ENCODE data around the gene MGLL.

The MGLL gene

DNA sequence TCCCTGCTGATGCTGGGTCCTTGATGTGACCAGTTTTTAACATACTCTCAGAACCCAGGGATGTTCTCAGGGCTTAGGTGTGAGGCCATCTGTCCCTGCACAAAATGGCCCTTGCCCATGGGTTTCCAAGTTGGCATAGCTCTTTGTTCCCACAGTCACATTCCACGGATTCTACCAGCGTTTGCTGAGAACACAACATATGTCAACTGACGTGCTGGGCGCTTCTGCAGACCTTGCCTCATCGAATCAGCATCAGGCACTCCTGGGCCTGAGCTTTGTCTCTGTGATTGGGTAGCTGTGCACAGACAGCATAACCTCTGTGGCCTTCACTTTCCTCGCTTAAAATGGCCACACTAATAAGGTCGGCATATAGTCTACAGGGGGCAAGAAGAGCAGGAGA is 69.0 kb downstream of the MGLL start:
- ATAC-seq = no peak

DNA sequence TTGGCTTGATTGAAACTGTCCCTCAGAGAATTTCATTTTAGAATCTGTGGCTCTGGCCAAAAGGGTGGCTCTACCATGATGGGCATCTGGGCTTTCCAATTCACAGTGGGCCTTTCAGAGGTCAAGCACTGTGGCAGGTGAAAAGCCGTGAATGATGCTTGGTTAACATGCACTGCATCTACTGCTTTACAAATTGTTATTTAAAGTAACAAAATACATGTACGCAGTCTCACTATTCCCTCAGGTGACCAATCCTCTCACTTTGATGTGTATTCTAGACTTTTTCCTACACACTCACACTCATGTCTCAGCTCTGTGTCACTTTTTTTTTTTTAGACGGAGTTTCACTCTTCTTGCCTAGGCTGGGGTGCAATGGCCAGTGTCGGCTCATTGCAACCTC is 70.5 kb downstream of the MGLL start:
- ATAC-seq = no peak

DNA sequence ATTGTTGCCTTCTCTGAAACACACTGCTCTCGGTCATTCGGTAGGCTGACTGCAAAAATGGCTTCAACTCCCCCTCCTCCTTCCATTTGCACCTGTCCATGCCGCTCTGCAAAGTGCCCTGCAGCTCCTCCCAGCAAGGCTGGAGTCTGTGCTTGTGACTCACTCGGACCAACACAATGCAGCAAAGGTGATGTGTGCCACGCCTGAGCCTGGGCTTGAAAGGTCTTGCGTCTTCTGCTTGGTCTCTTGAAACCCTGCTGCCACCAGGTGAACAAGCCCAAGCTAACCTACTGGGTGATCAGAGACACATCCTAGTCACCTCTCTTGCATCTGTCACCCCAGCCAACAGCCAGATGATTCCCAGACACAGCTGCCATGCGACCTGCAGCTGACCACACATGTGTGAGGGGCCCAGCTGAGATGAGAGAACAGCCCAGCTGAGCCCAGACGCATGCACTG is 71.1 kb downstream of the MGLL start:
- no peak for ATAC-seq

DNA sequence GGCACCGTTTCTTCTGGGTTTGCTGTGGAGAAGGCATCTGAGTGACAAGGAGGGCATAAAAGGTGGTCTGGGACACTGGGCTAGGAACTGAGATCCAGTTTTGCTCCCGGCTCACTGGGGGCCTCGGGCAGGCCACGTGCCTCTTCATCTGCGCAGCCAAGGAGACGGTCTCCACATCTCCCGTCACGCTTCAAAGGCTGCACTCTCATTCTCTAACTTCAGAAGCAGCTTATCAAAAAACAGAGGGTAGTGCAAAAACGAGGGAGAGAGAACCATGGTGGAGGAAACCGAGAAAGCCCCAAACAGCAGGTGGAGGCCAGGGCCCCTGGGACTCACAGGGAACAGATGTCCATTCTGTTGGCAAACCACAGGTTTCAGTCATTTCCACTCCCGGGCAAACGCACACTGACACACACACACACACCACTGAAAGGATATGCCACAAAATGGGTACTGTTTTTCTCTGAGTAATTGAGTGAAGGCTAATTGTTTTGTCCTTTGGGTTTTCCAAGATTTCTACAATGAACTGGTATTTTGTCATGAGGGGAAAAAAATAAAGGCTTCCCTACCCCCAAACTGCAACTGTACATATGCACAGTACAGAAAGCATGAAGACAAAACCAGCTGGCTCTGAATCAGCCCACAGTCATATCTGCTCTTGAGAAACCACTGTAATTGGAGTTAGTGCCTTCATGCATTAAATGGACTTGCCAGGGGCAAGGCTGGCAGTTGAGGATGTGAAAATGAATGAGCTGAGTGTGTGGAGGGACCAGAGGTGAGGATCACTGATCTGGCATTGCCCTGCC is 71.9 kb downstream of the MGLL start:
- peak; percentile 44 to 56 for ATAC-seq

DNA sequence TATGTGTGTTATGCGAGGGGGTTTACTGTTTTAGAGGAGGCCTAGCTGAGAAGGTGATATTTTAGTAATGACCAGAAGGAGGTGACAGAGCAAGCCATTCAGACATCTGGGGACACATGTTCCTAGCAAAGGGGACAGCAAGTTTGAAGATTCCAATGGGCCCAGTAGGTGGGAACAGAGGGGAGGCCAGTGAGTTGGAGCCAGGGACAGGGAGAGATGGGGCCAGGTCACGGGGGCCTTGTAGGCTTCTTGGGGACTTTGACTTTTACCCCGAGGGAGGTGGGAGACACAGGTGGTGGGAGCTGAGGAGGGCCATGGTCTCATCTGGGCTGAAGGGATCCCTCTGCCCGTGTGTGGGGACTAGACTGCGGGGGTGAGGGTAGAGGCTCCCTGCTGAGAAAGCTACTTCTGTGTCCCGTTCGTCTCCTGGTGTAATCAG is 72.5 kb downstream of the MGLL start:
- no peak for ATAC-seq

DNA sequence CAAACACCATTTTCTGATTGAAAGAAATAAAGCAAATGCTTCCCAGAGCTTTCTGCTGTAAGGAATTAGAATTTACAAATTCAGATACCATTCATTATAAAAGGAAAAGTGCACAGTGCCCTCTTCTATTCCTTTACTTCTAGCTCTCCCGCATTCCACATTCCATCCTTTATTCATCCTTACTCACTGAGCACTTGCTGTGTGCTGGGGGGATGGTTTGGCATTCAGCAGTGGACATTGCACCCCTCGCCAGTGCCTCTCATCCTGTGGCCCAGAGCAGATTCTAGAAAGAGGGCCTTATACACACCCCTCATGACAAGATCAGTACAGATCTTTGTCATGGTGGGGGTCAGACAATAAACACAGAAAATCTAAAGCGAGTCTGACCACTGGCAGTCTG is 73.0 kb downstream of the MGLL start:
- no peak for ATAC-seq

DNA sequence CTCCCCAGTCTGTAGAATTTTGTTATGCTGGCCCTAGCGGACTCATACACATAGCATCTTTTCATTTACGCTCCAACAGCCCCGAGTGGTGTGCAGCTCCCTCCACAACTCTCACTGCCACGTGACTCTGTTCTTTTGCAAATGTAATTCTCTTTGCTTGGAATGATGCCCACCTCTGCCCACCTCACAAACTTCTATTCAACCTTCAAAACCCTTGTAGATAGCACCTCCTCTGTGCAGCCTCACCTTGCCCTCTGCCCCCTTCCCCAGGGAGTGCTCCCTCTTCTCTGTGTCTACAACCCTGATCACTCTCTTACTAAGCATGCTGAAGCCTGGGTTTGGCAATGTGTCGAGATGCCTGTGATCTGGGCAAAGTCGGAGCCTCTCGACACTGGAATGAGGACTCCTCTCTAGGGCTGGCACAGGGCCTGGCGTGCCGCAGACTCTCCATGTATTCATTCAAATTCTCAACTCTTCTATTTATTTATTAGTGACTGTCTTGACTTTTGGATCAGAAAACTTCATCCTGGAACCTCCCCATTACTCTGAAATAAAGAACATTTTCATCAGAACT is 73.5 kb downstream of the MGLL start:
- ATAC-seq = no peak

DNA sequence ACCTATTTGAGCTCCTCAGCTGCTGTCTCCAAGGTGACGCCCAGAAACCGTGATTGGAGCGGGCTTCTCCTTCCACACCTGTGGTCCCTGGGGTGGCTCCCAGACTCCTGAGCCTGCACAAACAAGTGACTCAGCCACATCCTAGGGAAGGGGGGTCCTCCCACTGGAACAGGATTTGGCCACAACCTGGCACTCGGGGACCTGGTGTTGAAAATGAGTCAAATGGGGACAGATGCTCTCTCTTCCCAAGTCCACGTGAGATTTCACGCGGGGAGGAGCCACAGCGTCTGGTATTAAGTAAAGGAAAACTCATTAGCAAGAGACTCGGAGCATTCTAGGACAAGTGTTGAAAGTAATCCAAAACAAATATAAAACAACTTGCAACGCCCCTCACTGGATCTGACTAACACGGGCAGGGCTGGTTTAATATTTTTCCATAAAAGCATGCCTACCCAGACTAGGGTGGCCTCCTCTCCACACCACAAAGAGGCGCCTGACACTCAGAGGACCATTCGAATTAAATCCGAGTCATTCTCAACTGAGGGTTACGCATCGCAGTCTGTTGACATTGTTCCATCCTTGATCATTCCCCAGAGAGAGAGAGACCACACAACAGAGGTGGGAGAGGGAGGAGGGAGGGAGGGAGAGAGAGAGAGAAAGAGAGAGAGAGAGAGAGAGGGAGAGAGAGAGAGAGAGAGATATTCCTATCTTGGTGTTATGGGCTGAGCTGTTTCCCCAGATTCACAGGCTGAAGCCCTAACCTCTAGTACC is 74.4 kb downstream of the MGLL start:
- no peak for ATAC-seq

DNA sequence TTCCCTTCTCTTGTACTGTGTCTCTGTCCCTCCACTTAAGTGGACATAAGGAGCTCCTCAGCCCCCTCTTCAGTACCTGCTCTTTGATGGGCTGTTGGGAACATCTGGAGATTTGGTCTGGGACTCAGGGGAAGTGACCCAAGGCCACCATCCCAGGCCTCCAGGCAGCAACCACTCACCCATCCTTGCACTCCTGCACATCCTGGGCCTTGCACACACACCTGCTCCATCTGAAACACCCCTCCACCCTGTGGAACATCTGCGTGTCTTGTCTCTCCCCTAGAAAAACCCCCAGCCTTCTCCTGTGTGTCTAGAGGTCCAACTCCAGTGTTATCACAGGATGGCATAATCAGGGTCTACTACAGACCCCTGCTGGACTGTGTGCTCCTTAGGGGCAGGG is 75.2 kb downstream of the MGLL start:
- no peak for ATAC-seq

DNA sequence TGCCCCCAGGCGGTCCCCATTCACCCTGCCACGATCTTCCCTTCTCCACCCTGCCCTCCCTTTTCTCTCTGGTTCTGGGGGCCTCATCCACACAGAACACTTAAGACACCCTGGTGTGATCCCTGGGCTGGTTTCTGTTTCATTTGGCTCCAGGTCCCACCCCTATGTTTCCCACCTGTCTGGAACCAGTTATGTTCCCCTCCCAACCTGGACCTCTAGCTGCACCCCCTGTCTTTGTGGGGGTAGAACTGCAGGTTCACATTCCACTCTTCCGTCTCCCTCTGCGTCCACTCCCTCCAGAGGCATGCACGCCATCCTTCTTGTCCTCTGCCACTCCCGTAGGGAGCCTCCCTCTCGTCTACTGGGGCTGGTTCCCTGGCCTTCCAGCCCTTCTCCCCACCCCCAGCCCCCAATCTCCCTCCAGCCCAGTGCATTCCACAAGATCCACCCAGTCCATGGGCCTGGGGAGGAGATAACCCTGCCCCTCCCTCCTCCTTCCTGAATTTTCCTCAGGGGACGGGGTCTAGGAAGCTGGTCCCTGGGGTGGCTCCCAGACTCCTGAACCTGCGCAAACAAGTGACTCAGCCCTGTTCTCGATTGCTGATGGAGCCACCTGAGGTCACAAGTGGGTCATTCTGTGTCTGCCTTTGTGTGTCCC is 75.8 kb downstream of the MGLL start:
- ATAC-seq = no peak

DNA sequence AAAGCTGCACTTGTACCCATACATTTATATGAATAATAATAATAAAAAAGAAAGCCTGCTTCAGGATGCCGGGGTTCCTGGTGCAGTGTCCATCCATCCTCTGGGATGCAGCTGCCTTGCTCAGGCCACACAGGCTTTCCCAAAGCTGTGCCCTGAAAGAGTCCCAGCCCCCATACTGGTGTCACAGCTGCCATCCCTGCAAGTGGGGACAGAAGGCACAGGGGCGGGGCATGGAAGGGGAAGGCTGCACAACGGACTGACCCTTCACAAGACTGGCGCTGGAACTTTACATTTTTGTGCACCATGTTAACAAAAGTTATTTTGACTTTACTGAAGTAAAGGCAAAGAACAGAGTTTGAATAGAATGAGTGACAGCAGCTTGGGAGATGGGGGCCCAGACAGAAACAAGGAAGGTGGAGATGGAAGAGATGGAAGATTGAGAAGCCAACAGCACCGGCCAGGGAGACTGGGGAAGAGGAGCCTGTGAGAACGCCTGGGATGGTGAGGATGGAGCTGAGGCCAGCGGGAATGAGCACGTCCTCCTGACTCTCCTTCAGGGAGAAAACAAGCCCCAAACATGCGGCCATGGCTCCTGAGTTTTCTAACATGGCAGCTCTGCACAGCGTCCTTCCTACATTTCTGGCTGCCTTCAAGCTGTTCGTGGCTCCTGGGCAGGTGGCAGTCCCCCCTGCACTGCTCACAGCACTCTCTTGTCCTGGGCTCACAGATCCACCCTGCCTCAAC is 76.5 kb downstream of the MGLL start:
- no peak for ATAC-seq

DNA sequence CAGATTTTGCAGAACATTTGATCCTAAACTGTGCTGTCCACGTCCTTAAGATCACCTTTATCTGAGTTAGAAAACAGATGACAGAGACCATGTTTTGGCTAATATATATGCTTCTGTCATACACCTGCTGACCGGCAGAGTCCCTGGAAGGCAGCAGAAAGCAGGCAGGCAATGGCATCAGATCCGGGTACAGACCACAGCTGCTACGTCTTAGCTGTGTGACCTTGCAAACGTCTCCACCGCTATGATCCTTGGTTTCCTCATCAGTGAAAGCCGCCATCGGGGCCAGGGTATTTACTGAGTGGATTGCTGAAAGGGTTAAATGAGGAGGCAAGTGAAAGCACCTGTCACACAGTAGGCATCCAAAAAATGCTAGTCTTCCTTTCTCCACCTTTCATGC is 77.4 kb downstream of the MGLL start:
- no peak for ATAC-seq

DNA sequence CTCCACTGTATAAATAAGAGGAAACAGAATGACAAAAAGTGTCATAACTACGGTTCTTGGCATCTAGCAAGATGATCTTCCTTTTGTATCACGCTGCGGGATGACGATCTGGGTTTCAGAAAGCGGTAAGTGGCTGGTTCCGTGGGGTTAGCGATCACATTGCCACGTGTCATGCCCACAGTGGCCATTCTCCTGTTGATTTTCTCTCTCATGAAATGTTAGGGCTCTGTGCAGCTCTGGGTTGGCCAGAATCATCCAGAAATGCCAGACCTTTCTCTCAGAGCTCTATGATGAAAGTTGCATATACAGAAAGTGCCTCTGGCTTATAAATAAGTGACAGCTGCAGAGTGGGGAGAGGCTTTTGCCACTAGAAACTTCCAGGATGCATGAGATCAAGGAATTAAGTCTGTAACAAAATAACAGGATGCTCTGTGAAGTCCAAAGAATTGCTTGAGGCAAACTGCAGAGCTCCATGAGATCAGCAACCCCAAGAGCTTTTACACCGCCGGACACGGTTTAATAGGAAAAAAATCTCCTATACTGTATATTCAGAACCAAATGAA is 78.0 kb downstream of the MGLL start:
- no peak for ATAC-seq

DNA sequence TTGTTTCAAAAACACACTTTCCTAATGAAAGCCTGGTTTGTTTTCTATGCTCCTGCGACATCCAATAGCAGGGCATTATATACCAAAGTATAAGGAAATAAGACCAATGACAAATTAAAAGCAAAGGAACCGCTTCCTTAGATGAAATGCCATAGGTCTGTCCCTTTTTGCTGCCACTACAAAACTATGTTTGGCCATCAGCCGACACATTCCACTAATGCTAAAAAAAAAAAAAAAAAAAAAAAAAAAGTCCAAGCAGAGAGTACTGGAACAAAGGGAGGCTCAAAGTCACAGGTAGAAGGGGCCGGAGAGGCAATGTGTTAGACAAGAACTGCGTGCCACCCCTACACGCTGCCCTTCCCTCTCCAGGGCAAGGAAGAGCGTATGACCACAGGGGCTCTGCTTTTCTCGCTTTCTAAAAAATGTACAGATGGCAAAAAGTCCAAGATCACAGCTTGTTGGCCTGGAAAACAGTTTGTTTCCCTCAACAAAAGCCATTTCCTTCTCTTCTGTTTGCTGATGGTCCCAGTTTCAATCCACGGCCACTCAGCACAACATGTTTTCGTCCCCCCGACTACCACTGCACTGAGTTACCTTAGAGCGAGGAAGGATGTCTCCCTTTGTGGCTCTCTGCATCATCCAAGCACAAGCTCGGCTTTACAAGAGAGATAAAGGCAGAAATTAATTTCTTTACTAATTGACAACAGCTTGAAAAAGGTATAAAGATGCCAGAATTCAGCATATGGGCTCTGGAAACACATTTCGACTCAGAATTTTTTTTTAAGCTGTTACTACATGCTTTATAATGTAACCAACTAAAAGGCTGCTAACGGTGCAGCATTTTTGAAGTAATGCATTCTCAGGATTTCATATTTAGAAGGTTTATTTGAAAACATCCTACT is 78.7 kb downstream of the MGLL start:
- ATAC-seq = no peak

DNA sequence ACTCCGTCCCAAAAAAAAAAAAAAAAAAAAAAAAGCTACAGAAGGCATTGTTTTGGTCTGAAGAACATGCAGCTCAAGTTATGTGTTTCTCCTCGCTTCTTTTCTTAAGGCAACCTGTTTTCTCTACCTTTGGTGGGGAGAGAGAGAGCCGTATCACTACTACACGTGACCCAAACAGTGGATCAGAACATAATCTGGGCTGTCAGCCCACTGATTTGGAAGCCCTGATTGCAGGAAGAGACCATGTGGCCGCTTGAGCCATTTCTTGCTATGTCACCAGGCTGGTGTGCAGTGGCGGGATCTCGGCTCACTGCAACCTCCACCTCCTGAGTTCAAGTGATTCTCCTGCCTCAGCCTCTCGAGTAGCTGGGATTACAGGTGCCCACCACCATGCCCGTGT is 79.7 kb downstream of the MGLL start:
- no peak for ATAC-seq

DNA sequence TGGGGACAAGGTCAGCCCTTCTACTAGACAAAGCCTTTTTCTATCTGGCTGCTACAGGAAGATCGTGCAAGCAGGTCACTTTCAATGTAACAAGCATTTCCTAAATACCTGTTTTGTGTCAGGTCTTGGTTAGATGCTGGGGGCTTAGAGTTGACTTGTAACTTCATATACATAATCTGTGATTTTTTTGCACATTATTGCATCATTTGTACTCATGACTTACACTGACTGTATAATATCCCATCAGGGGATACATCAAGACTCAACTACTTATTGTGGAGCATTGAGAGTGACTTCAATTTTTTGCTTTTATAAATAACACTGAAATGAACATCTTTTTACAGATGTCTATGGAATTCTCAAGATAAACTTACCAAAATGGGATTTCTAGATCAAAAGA is 80.6 kb downstream of the MGLL start:
- ATAC-seq = no peak

DNA sequence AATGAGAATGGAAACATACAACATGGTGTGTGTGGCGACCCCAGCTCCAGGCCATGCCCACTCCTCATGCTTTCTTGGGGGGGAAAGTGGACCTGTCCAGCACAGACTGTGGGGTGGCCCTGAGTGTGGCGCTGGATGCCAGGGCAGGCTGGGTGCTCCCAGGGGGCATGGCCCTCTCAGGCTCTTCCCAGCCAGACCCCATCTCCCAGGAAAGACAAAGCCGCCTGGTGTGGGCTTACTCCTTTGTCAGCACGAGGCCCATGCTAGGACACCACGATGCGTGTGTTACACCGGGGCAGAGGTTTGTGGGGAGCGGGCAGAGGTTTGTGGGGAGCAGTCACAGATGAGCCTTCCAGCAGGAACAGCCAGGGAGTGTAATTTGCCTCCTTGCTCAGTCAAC is 81.1 kb downstream of the MGLL start:
- ATAC-seq = no peak

DNA sequence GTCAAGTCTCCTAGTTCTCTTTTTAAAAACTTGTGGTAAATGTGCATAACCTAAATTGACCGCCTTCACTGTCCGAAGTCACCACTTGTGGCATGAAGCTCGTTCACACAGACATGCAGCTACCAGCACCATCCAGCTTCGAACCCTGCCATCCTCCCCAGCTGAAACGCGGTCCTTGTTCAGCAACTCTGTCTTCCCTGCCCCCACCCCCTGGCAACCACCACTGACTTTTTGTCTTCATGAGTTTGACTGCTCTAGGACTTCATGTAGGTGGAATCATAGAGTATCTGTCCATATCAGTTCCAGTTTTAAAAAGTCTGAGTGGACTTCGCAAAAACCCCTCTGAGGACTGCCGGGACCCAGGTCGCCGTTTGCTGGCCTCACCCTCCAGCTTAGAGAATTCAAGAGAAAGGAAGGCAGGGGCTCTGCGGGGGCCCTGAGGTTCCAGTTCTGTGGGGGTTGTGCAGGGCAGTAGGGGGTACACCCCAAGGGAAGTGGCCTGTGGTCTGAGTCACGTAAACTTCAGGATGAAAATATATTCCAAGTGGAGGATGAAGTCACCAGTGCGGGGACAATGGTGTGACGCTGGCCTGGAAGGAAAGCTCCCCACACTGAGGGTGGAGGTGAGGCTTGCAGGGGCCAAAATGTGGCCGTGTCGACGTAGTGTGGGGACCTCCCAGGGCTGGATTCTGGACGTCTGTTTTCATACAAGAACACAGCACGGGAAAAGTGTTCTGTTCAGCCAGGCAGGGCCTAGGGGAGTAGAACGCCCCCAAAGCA is 82.0 kb downstream of the MGLL start:
- no peak for ATAC-seq

DNA sequence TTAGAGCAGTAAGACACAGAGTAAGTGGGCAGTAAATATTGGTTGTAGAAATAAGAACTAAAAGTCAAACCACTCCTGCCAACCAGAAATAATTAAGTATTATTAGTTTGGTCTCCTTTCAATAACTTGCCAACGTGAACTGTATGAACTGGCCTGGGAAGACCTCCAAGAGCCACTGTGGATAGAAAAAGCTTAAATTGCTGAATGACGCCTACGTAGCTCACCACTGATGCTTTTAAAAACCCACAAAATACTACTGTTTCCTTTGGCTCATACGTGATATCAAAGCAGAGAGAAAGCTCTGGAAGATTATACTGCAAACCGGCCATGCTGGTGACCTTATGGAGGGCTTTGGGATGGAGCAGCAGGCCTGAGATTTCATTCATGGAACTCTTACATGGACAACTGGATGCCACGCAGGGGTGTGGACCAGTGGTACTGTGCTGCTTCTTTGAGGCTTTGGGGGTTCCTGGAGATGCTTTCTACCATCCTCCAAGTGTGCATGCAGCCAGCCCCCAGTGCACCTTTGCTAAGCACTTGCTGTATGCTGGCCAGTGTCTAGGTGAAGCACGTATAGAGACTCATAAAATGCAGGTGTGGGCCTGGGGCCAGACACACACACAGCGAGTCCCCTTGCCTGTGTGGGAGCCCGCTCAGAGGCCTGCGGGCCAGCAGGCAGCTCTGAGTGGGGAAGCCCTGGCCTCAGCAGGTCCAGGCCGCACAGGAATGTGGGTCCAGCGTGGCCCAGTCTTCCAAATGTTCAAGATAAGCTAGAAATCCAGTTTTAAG is 82.8 kb downstream of the MGLL start:
- no peak for ATAC-seq
